HG02623 (cell line): Measurements from ENCODE around the gene THAP4.
A peak's percentile ranks its signal among the peaks of the same experiment; 100 is the strongest.

Experiments used
- ATAC-seq: cut with Tn5 transposase; IDR thresholded peaks from one replicate; pipeline ENCODE4 v1.9.1; 2021; ENCODE audit warnings: moderate library complexity; ENCODE audit not compliant: unreplicated experiment

Gene THAP4

GRCh38 chr2:241639385-241639784 is 2.4 kb upstream of the THAP4 start:
- ATAC-seq: no peak

- no peak for ATAC-seq
These were observed 2.0 kb upstream of the THAP4 start for GRCh38 chr2:241638940-241639339.

GRCh38 chr2:241637795-241638660 is 1.1 kb upstream of the THAP4 start:
- peak; percentile 18 for ATAC-seq

DNA sequence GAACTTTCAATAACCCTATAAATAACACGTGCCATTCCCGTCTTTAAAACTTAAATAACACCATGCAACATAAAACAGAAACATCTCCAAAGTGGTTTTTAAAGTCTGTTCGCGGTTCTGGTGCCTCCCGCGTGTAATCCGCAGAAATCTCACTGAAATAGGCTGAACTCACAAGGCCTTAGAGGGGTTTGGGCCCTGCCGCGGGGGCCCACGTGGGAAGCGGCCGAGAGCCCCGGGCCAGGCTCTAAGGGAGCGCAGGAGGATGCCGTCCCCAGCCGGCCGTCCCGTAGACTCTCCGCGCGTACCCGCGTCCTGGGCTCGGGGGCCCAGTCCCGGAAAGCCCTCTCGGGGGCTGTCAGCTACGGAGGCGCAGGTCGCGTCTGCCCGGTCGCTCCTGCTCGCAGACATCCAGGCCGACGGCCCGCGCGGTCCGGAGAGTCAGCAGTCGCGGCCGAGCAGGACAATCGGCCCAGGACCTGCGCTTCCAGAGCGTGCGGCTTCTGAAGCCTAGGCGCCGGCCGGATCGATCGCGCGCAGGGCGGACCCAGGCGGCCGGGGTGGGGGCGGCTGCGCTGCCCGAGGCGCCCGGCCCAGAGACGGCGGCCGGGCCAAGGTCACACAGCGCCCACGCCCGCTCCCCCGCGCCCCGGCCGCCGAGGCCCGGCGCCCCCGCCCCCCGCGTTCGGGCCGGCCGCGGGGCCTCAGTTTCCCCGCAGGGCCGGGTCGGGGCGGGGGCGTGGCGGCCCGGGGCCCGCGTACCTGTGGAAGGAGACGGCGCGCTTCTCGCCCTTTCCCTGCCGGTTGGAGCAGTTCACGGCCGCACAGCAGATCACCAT is 558 bp downstream of the THAP4 start:
- ATAC-seq: peak; percentile 20

DNA sequence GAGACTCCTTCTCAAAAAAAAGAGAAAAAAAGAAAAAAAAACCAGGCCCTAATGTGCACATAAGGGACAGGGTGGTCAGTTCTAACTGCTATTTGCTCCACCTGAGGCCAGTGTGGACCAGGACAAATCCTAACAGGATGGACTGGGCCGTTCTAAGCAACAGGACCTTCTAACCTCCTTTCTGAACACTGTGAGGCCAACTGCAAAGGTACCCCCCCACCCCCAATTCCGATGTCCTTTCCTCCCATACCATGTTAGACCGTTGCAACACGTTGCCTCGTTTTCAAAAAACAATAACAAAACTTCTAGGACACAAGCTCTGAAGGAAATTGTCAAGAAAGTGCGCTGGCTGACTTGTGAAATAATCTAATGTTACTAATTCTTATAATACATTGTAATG is 1.2 kb downstream of the THAP4 start:
- ATAC-seq: no peak

DNA sequence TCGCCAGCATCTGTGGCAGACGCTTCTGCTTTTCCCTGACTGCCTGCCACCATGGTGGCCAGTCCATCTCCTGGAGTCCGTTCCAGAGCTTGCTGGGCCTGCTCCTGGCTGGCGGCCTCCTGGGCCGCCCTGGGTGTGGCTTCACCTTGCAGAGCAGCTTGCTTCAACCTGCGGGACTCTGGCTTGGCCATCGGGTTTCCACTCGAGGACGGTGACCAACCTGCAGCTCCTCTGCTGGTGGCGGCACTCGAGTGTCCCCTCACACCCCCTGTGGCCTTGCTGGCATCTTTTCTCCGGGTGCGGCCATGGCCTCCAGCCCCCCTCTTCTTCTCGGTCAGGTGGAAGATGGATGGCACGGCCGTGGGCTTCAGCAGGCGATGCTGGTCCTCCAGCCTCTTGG is 3.4 kb downstream of the THAP4 start:
- no peak for ATAC-seq

DNA sequence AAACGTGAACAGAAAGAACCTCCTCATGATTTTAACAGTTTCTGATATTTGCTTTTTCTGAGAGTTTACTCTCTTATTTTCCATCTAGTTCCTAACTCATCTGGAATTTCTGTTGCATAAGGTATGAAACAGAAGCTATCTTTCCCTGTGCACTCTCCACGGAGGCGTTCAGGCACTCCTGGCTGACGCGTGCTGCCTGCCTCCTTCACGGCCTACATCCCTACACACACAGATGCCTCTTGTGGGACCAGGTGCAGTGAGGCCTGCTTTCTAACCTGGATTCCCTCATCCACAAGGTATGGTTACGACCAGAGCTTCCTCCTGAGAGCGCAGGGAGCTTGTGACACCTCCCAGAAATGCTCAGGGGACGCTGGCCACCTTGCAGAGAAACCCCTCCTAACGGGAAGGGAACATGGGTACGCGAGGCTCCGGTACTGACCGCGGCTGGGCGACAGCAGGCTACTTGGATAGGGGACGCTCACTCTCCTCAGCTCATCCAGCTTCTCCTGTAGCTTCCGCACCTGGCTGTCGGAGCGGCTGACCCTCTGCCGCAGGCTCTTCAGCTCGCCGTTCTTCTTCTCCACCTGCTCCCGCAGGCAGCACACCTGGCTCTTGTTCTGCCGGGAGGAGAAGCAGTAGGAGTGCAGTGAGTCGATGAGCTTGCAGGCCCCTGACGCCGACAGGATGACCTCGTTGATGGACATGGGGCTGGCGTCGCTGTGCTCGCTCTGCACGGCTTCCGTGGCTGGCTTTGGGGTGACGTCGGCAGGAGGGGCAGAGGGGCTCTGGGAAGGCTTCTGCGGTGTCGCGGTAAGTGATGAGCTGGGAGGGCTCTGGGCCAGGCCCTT is 4.3 kb downstream of the THAP4 start:
- ATAC-seq: no peak

DNA sequence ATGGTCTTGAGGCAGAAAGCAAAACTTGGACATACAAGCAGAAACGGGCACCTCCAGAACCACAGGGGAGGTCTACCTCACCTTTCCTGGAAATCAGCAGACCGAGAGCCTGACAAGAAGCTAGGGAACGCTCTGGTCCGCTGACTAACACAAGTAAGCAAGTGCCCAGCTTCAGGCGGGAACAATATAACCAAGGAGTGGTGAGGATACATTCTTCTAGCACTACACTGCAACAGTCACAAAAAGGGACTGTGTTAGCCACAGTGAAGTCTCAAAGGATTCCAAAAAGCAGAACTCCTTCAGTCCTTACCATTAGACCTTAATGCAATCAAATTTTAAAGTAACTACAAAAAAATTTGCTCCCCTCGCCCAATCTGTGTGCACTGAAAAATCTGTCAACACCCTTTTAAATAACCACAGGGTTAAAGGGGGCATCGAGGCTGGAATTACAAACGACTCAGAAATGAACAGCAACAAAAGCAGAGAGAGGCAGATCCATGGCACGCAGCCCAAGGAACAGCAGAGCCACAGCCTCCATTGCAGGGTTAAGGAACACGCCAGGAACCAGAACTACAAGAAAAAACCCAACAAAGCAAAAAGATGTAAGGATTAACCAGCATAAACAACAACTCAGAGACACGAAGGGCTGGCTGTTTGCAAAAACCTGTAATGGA is 7.1 kb downstream of the THAP4 start:
- ATAC-seq: no peak

DNA sequence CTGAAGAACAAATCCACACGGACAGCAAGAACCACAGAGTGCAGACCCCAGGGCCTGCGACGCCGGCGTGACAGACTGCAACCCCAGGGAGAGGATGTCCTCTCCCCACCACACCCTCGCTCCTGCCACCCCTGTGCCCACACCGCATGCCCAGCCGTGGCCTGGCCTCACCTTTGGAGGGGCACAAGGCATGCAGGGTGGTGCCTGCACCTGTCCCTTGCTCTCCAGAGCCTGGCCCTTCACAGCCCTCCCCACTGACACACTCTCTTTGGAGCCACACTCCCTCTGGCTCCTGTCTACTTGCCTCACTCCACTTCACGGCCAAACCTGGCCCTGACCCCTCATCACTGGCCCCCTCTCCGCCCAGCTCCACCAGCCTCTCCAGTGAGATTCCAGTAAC is 9.3 kb downstream of the THAP4 start:
- ATAC-seq: no peak

DNA sequence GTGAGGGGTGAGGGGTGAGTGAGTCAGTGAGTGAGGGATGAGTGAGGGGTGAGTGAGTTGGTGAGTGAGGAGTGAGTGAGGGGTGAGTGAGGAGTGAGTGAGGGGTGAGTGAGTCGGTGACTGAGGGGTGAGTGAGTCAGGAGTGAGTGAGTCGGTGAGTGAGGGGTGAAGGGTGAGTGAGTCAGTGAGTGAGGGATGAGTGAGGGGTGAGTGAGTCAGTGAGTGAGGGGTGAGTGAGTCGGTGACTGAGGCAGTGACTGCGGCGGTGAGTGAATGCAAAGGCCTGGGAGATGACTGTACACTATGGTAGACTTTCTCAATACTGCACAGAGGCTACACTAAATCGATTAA is 16.6 kb downstream of the THAP4 start:
- no peak for ATAC-seq

DNA sequence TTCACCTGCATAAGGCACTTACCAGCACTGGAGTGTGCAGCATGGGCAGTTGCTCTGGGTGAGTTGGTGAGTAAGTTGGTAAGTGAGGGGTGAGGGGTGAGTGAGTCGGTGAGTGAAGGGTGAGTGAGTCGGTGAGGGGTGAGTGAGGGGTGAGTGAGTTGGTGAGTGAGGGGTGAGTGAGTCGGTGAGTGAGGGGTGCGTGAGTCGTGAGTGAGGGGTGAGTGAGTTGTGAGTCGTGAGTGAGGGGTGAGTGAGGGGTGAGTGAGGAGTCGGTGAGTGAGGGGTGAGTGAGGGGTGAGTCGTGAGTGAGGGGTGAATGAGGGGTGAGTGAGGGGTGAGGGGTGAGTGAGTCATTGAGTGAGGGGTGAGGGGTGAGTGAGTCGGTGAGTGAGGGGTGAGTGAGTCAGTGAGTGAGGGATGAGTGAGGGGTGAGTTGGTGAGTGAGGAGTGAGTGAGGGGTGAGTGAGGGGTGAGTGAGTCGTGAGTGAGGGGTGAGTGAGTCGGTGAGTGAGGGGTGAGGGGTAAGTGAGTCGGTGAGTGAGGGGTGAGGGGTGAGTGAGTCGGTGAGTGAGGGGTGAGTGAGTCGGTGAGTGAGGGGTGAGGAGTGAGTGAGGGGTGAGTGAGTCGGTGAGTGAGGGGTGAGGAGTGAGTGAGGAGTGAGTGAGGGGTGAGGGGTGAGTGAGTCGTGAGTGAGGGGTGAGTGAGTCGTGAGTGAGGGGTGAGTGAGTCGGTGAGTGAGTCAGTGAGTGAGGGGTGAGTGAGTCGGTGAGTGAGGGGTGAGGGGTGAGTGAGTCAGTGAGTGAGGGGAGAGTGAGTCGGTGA is 17.1 kb downstream of the THAP4 start:
- ATAC-seq: no peak

DNA sequence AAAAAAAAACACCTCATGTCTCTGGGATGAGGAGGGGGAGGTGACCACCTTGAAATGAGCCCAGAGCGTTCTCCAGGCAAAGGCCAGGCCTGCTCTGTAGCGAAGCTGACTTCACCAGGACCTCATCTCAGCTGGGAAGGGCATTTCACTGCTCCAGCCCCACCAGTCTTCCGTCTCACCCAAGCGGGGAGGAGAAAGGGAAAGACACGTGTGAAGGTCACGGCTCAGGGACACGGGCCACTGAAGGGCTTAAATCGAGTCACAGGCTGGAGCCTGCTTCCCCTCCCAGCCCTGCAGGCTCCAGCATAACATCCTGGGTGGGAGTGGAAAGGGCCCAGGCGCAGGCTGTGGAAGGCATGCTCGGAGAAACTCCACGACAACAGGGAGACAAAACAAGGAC is 18.1 kb downstream of the THAP4 start:
- no peak for ATAC-seq

GRCh38 chr2:241618296-241618805 is 18.6 kb downstream of the THAP4 start:
- no peak for ATAC-seq

- no peak for ATAC-seq
These were observed 19.4 kb downstream of the THAP4 start for GRCh38 chr2:241617431-241618154.

- ATAC-seq: no peak
These were observed 20.5 kb downstream of the THAP4 start for GRCh38 chr2:241616168-241617125.

GRCh38 chr2:241615522-241616052 is 21.4 kb downstream of the THAP4 start:
- no peak for ATAC-seq

- no peak for ATAC-seq
These were observed 21.9 kb downstream of the THAP4 start for GRCh38 chr2:241615041-241615440.
